ENCODE measurements around the gene LMBRD1.
"Not testable (repeated sequence)": the region's sequence is repeated elsewhere in the genome, so short reads cannot be mapped to it uniquely, and the experiment has no call there.

The LMBRD1 gene

GRCh38 chr6:69796073-69796641, 653 bp downstream of the LMBRD1 start:
- no peak for DNase-seq (ENCODE audit: low spot score)

- no peak for DNase-seq (ENCODE audit: low spot score)
Observed at GRCh38 chr6:69795469-69796072, 1.2 kb downstream of the LMBRD1 start.

GRCh38 chr6:69792292-69792691, 4.5 kb downstream of the LMBRD1 start:
- DNase-seq (ENCODE audit: low spot score) = no peak

- no peak for DNase-seq (ENCODE audit: low spot score)
Observed at GRCh38 chr6:69791065-69791471, 5.7 kb downstream of the LMBRD1 start.

- no peak for DNase-seq (ENCODE audit: low spot score)
Observed at GRCh38 chr6:69790629-69791028, 6.2 kb downstream of the LMBRD1 start.

GRCh38 chr6:69789578-69789977, 7.2 kb downstream of the LMBRD1 start:
- no peak for DNase-seq (ENCODE audit: low spot score)

GRCh38 chr6:69787436-69787835, 9.4 kb downstream of the LMBRD1 start:
- not testable (repeated sequence) for DNase-seq (ENCODE audit: low spot score)

GRCh38 chr6:69785697-69786096, 11.1 kb downstream of the LMBRD1 start:
- no peak for DNase-seq (ENCODE audit: low spot score)

GRCh38 chr6:69784595-69785377, 12.0 kb downstream of the LMBRD1 start:
- no peak for DNase-seq (ENCODE audit: low spot score)

GRCh38 chr6:69783108-69783507, 13.7 kb downstream of the LMBRD1 start:
- no peak for DNase-seq (ENCODE audit: low spot score)

- no peak for DNase-seq (ENCODE audit: low spot score)
Observed at GRCh38 chr6:69780585-69781178, 16.1 kb downstream of the LMBRD1 start.

GRCh38 chr6:69775941-69776340, 20.9 kb downstream of the LMBRD1 start:
- no peak for DNase-seq (ENCODE audit: low spot score)

- DNase-seq (ENCODE audit: low spot score) = no peak
Observed at GRCh38 chr6:69775585-69775849, 21.3 kb downstream of the LMBRD1 start.

GRCh38 chr6:69774740-69775584, 21.8 kb downstream of the LMBRD1 start:
- DNase-seq (ENCODE audit: low spot score) = no peak

GRCh38 chr6:69771158-69771906, 25.5 kb downstream of the LMBRD1 start:
- no peak for DNase-seq (ENCODE audit: low spot score)

GRCh38 chr6:69768664-69769063, 28.1 kb downstream of the LMBRD1 start:
- DNase-seq (ENCODE audit: low spot score) = no peak

- DNase-seq (ENCODE audit: low spot score) = no peak
Observed at GRCh38 chr6:69763763-69764162, 33.0 kb downstream of the LMBRD1 start.

- DNase-seq (ENCODE audit: low spot score) = no peak
Observed at GRCh38 chr6:69761853-69762252, 35.0 kb downstream of the LMBRD1 start.

- DNase-seq (ENCODE audit: low spot score) = no peak
Observed at GRCh38 chr6:69758214-69758613, 38.6 kb downstream of the LMBRD1 start.

GRCh38 chr6:69756907-69757306, 39.9 kb downstream of the LMBRD1 start:
- DNase-seq (ENCODE audit: low spot score) = no peak

GRCh38 chr6:69756366-69756765, 40.4 kb downstream of the LMBRD1 start:
- DNase-seq (ENCODE audit: low spot score) = no peak

GRCh38 chr6:69735027-69735426, 61.8 kb downstream of the LMBRD1 start:
- no peak for DNase-seq (ENCODE audit: low spot score)

Measured in left forelimb (tissue), 1 donor.